ENCODE data around the gene ADAMTSL1.

The ADAMTSL1 gene

GRCh38 chr9:18555105-18555883 is 81.3 kb downstream of the ADAMTSL1 start:
- Histone ChIP-seq H3K9me3 (ENCODE audit: insufficient read depth, low read depth, low read length) (no peaks in the 10 kb centered on the region), H3K36me3 (ENCODE audit: insufficient read depth, low read length) (no peaks in the 10 kb centered on the region), H4K20me1 (ENCODE audit: insufficient read depth, low read length, poor library complexity, severe bottlenecking) (no peaks in the 10 kb centered on the region), H3F3A (ENCODE audit: low read depth) (no peaks in the 10 kb centered on the region), H3K9me2 (replicated peaks; ENCODE audit: low read depth, low read length) (no peaks in the 10 kb centered on the region), H3K9ac (ENCODE audit: low read depth, low read length, poor library complexity, severe bottlenecking) (no peak overlapping the region), H3K4me3 (ENCODE audit: low read length, poor library complexity, severe bottlenecking) (no peak overlapping the region), H2AFZ (ENCODE audit: low read length) (no peak overlapping the region), H3K79me2 (ENCODE audit: insufficient read depth, low read length) (no peaks in the 10 kb centered on the region), H3K27me3 (ENCODE audit: insufficient read depth, low read length, poor library complexity, severe bottlenecking) (no peaks in the 10 kb centered on the region), H3K4me1 (ENCODE audit: insufficient read depth, low read length, poor library complexity, severe bottlenecking) (no peaks in the 10 kb centered on the region), H3K4me2 (ENCODE audit: low read depth, low read length, poor library complexity, severe bottlenecking) (no peak overlapping the region)
- TF ChIP-seq CTCF (conservative IDR thresholded peaks at IDR 0.05; ENCODE audit: low read length): no peak
- no peak for TF ChIP-seq EZH2phosphoT487 (IDR thresholded peaks at IDR 0.05; ENCODE audit: borderline replicate concordance)

GRCh38 chr9:18564018-18564880 is 90.3 kb downstream of the ADAMTSL1 start:
- Histone ChIP-seq H3K4me1 (ENCODE audit: insufficient read depth, low read length, poor library complexity, severe bottlenecking) (no peaks in the 10 kb centered on the region), H3K9me2 (replicated peaks; ENCODE audit: low read depth, low read length) (no peaks in the 10 kb centered on the region), H3K9me3 (ENCODE audit: insufficient read depth, low read depth, low read length) (no peaks in the 10 kb centered on the region), H3K79me2 (ENCODE audit: insufficient read depth, low read length) (no peaks in the 10 kb centered on the region), H3K27me3 (ENCODE audit: insufficient read depth, low read length, poor library complexity, severe bottlenecking) (no peaks in the 10 kb centered on the region), H3F3A (ENCODE audit: low read depth) (no peaks in the 10 kb centered on the region), H3K9ac (ENCODE audit: low read depth, low read length, poor library complexity, severe bottlenecking) (no peak overlapping the region), H3K36me3 (ENCODE audit: insufficient read depth, low read length) (no peaks in the 10 kb centered on the region), H3K4me3 (ENCODE audit: low read length, poor library complexity, severe bottlenecking) (no peak overlapping the region), H4K20me1 (ENCODE audit: insufficient read depth, low read length, poor library complexity, severe bottlenecking) (no peaks in the 10 kb centered on the region), H2AFZ (ENCODE audit: low read length) (no peak overlapping the region), H3K4me2 (ENCODE audit: low read depth, low read length, poor library complexity, severe bottlenecking) (no peak overlapping the region)
- TF ChIP-seq EZH2phosphoT487 (IDR thresholded peaks at IDR 0.05; ENCODE audit: borderline replicate concordance) (no peak), CTCF (conservative IDR thresholded peaks at IDR 0.05; ENCODE audit: low read length) (no peak)

GRCh38 chr9:18566121-18566520 is 92.2 kb downstream of the ADAMTSL1 start:
- no peaks in the 10 kb centered on the region for H3K27me3 ChIP-seq (ENCODE audit: insufficient read depth, low read length, poor library complexity, severe bottlenecking)
- no peak overlapping the region for H3K9ac ChIP-seq (ENCODE audit: low read depth, low read length, poor library complexity, severe bottlenecking)
- TF ChIP-seq CTCF (conservative IDR thresholded peaks at IDR 0.05; ENCODE audit: low read length): no peak
- TF ChIP-seq EZH2phosphoT487 (IDR thresholded peaks at IDR 0.05; ENCODE audit: borderline replicate concordance): no peak
- no peaks in the 10 kb centered on the region for H4K20me1 ChIP-seq (ENCODE audit: insufficient read depth, low read length, poor library complexity, severe bottlenecking)
- H3K9me2 ChIP-seq (replicated peaks; ENCODE audit: low read depth, low read length): no peaks in the 10 kb centered on the region
- H3F3A ChIP-seq (ENCODE audit: low read depth): no peaks in the 10 kb centered on the region
- no peak overlapping the region for H2AFZ ChIP-seq (ENCODE audit: low read length)
- no peaks in the 10 kb centered on the region for H3K9me3 ChIP-seq (ENCODE audit: insufficient read depth, low read depth, low read length)
- H3K4me3 ChIP-seq (ENCODE audit: low read length, poor library complexity, severe bottlenecking): no peak overlapping the region
- H3K79me2 ChIP-seq (ENCODE audit: insufficient read depth, low read length): no peaks in the 10 kb centered on the region
- no peaks in the 10 kb centered on the region for H3K4me1 ChIP-seq (ENCODE audit: insufficient read depth, low read length, poor library complexity, severe bottlenecking)
- H3K36me3 ChIP-seq (ENCODE audit: insufficient read depth, low read length): no peaks in the 10 kb centered on the region
- H3K4me2 ChIP-seq (ENCODE audit: low read depth, low read length, poor library complexity, severe bottlenecking): no peak overlapping the region
